H9 (cell line): Measurements from ENCODE around the gene GPR84. TPM values are rescaled to one million over a fixed set of nuclear protein-coding genes. Genes with fewer than 3 reads are reported as not detected.

Experiments used
- DNase-seq: peaks from one replicate; pipeline ENCODE4 v3.0.0-alpha.2; 2017
- H2AFZ ChIP-seq: one replicate; pipeline ENCODE4 v1.6.1; 2013; ENCODE audit warnings: mild to moderate bottlenecking, low read length, control low read depth, moderate library complexity
- H2AK5ac ChIP-seq: 2 replicates; pipeline ENCODE4 v1.6.1; 2013; ENCODE audit warnings: low read length, control low read depth, mixed read lengths; ENCODE audit not compliant: insufficient read length
- H2BK120ac ChIP-seq: one replicate; pipeline ENCODE4 v1.6.1; 2013; ENCODE audit warnings: low read depth, mild to moderate bottlenecking, low read length, control low read depth, inconsistent platforms; ENCODE audit not compliant: poor library complexity, severe bottlenecking
- H2BK12ac ChIP-seq: 2 replicates; pipeline ENCODE4 v1.6.1; 2013; ENCODE audit warnings: low read length, control low read depth, mixed read lengths, low read depth; ENCODE audit not compliant: insufficient read length
- H2BK15ac ChIP-seq: 2 replicates; pipeline ENCODE4 v1.6.1; 2013; ENCODE audit warnings: low read depth, low read length, control low read depth
- H2BK20ac ChIP-seq: one replicate; pipeline ENCODE4 v1.6.1; 2013; ENCODE audit warnings: low read depth, mild to moderate bottlenecking, low read length, control low read depth, inconsistent platforms; ENCODE audit not compliant: poor library complexity, severe bottlenecking
- H2BK5ac ChIP-seq: 2 replicates; pipeline ENCODE4 v1.6.1; 2013; ENCODE audit warnings: low read length, control low read depth, mixed read lengths; ENCODE audit not compliant: insufficient read length
- H3K14ac ChIP-seq: 2 replicates; pipeline ENCODE4 v1.6.1; 2013; ENCODE audit warnings: low read length, control low read depth; ENCODE audit not compliant: insufficient read depth
- H3K18ac ChIP-seq: 2 replicates; pipeline ENCODE4 v1.6.1; 2013; ENCODE audit warnings: low read depth, mild to moderate bottlenecking, mixed read lengths, low read length, control low read depth; ENCODE audit not compliant: insufficient read length
- H3K23ac ChIP-seq: 2 replicates; pipeline ENCODE4 v1.6.1; 2013; ENCODE audit warnings: low read length, control low read depth, mixed read lengths, low read depth; ENCODE audit not compliant: insufficient read length
- H3K23me2 ChIP-seq: 2 replicates; pipeline ENCODE4 v1.6.1; 2013; ENCODE audit warnings: low read depth, mild to moderate bottlenecking, mixed read lengths, low read length, control low read depth; ENCODE audit not compliant: insufficient read length, poor library complexity, severe bottlenecking
- H3K27ac ChIP-seq: 2 replicates; pipeline ENCODE4 v1.5.1; 2013; ENCODE audit warnings: low read length, control low read depth, mixed read lengths, low read depth; ENCODE audit not compliant: insufficient read length
- H3K27me3 ChIP-seq: 2 replicates; pipeline ENCODE4 v1.6.1; 2013; ENCODE audit warnings: low read length, control low read depth, inconsistent platforms; ENCODE audit not compliant: insufficient read depth
- H3K4ac ChIP-seq: 2 replicates; pipeline ENCODE4 v1.6.1; 2013; ENCODE audit warnings: low read depth, mild to moderate bottlenecking, control low read depth, inconsistent platforms, low read length, moderate library complexity
- H3K4me1 ChIP-seq: 2 replicates; pipeline ENCODE4 v1.6.1; 2013; ENCODE audit warnings: low read length, control low read depth, inconsistent platforms; ENCODE audit not compliant: insufficient read depth
- H3K4me2 ChIP-seq: 2 replicates; pipeline ENCODE4 v1.6.1; 2013; ENCODE audit warnings: low read length, control low read depth, mixed read lengths; ENCODE audit not compliant: insufficient read length, insufficient read depth
- H3K56ac ChIP-seq: 2 replicates; pipeline ENCODE4 v1.6.1; 2013; ENCODE audit warnings: low read depth, mild to moderate bottlenecking, mixed read lengths, low read length, control low read depth; ENCODE audit not compliant: insufficient read length
- H3K79me1 ChIP-seq: 2 replicates; pipeline ENCODE4 v1.6.1; 2013; ENCODE audit warnings: low read depth, mild to moderate bottlenecking, moderate library complexity, low read length, control low read depth, inconsistent platforms; ENCODE audit not compliant: insufficient read depth, poor library complexity, severe bottlenecking
- H3K79me2 ChIP-seq: 2 replicates; pipeline ENCODE4 v1.6.1; 2013; ENCODE audit warnings: low read length, control low read depth, inconsistent platforms; ENCODE audit not compliant: insufficient read depth
- H3K9ac ChIP-seq: 2 replicates; pipeline ENCODE4 v1.6.1; 2013; ENCODE audit warnings: low read length, control low read depth, mixed read lengths; ENCODE audit not compliant: insufficient read length; ENCODE audit errors: extremely low read depth
- H3K9me3 ChIP-seq: one replicate; pipeline ENCODE4 v1.6.1; 2013; ENCODE audit warnings: low read depth, low read length, inconsistent platforms; ENCODE audit not compliant: control insufficient read depth
- H3T11ph ChIP-seq: one replicate; pipeline ENCODE4 v1.6.1; 2013; ENCODE audit warnings: mild to moderate bottlenecking, low read length, control low read depth, inconsistent platforms
- H4K20me1 ChIP-seq: one replicate; pipeline ENCODE4 v1.6.1; 2013; ENCODE audit not compliant: control insufficient read depth, insufficient read length, insufficient read depth
- H4K5ac ChIP-seq: 2 replicates; pipeline ENCODE4 v1.6.1; 2013; ENCODE audit warnings: low read depth, mild to moderate bottlenecking, mixed read lengths, low read length, control low read depth; ENCODE audit not compliant: insufficient read length
- H4K8ac ChIP-seq: replicated peaks from 2 replicates; pipeline ENCODE4 v1.6.1; 2013; ENCODE audit warnings: low read length, control low read depth, mixed read lengths, low read depth; ENCODE audit not compliant: insufficient read length
- H4K91ac ChIP-seq: 2 replicates; pipeline ENCODE4 v1.6.1; 2013; ENCODE audit warnings: low read depth, mild to moderate bottlenecking, moderate library complexity, mixed read lengths, low read length, control low read depth; ENCODE audit not compliant: insufficient read length
- H3K27ac Mint-ChIP-seq, 3 experiments: 2 replicates in 2 of 3; 3 replicates in 1 of 3; pipeline ENCODE4 v1.8.0; 2020 to 2021; ENCODE audit warnings: mixed read lengths in 3 of 3, mild to moderate bottlenecking in 1 of 3, moderate library complexity in 1 of 3
- H3K27me3 Mint-ChIP-seq: 2 replicates; pipeline ENCODE4 v1.8.0; 2021; ENCODE audit warnings: low read depth, mild to moderate bottlenecking, moderate library complexity, mixed read lengths
- H3K36me3 Mint-ChIP-seq, 3 experiments: 2 replicates in 2 of 3; 3 replicates in 1 of 3; pipeline ENCODE4 v1.8.0; 2020 to 2021; ENCODE audit warnings: low read depth in 3 of 3, mixed read lengths in 3 of 3; ENCODE audit not compliant: insufficient read depth in 1 of 3
- H3K4me1 Mint-ChIP-seq, 2 experiments: 2 replicates each; pipeline ENCODE4 v1.8.0; 2020; ENCODE audit warnings: mixed read lengths in 2 of 2
- H3K4me3 Mint-ChIP-seq, 2 experiments: 2 replicates in 1 of 2; 3 replicates in 1 of 2; pipeline ENCODE4 v1.8.0; 2020 to 2021; ENCODE audit warnings: mild to moderate bottlenecking in 2 of 2, mixed read lengths in 2 of 2, moderate library complexity in 1 of 2
- H3K9me3 Mint-ChIP-seq, 2 experiments: 2 replicates in 1 of 2; 3 replicates in 1 of 2; pipeline ENCODE4 v1.8.0; 2020; ENCODE audit warnings: mild to moderate bottlenecking in 2 of 2, mixed read lengths in 2 of 2, moderate library complexity in 1 of 2
- WGBS: extraction: QIAGEN DNeasy Blood & Tissue Kit; methylation state at CpG from one replicate; pipeline ENCODE4 v1.1.7; 2013; ENCODE audit warnings: missing lambda C conversion rate, low lambda C conversion rate, mixed read lengths; ENCODE audit not compliant: insufficient read length; ENCODE audit errors: extremely low coverage; 5-methylcytosine and 5-hydroxymethylcytosine counted together
- total RNA-seq: library from RNA; stranded (reverse); gene quantifications from 2 replicates; pipeline ENCODE4 v1.2.1, GENCODE V29; 2021
- TF ChIP-seq, protein P1 (sequence below): fragments of 200-600 bp; sonication (generic); conservative IDR thresholded peaks from 3 replicates; pipeline ENCODE4 v1.8.0; 2021; ENCODE audit warnings: antibody characterized with exemption, mild to moderate bottlenecking

GPR84 gene
- total RNA-seq, 1 experiment from 2014 or later, result not detected

GRCh38 chr12:54363618-54364017 is 668 bp downstream of the GPR84 start:
- Histone ChIP-seq H2AK5ac (no peak overlapping the region), H3K79me1 (no peaks in the 10 kb centered on the region), H3K4me2 (no peak overlapping the region), H3K18ac (no peak overlapping the region), H3T11ph (no peak overlapping the region), H2AFZ (no peak overlapping the region), H3K9ac (no peak overlapping the region), H3K23ac (no peak overlapping the region), H3K27ac (no peak overlapping the region), H3K4me1 (no peaks in the 10 kb centered on the region), H3K56ac (no peak overlapping the region), H3K23me2 (peaks cover 3% of the 10 kb centered on the region), H2BK5ac (no peak overlapping the region), H3K14ac (no peak overlapping the region), H3K4ac (no peak overlapping the region), H3K9me3 (no peaks in the 10 kb centered on the region), H2BK120ac (no peak overlapping the region), H4K20me1 (peaks cover 3% of the 10 kb centered on the region), H4K91ac (no peak overlapping the region), H3K27me3 (no peaks in the 10 kb centered on the region; the same call in 1 of the 2 replicates), H2BK12ac (no peak overlapping the region), H2BK20ac (no peak overlapping the region), H4K8ac (no peak overlapping the region), H2BK15ac (no peak overlapping the region), H4K5ac (no peak overlapping the region), H3K79me2 (no peaks in the 10 kb centered on the region)
- WGBS, result no CpG with 5 or more reads among the region's 6 CpGs
- Mint-ChIP-seq H3K27ac (no peak overlapping the region), H3K9me3 (no peaks in the 10 kb centered on the region), H3K4me3 (no peak overlapping the region), H3K36me3 (no peaks in the 10 kb centered on the region), H3K27me3 (peaks cover 30% of the 10 kb centered on the region), H3K4me1 (peaks cover 12 to 13% of the 10 kb centered on the region in 2 experiments)
- TF ChIP-seq, protein P1, sequence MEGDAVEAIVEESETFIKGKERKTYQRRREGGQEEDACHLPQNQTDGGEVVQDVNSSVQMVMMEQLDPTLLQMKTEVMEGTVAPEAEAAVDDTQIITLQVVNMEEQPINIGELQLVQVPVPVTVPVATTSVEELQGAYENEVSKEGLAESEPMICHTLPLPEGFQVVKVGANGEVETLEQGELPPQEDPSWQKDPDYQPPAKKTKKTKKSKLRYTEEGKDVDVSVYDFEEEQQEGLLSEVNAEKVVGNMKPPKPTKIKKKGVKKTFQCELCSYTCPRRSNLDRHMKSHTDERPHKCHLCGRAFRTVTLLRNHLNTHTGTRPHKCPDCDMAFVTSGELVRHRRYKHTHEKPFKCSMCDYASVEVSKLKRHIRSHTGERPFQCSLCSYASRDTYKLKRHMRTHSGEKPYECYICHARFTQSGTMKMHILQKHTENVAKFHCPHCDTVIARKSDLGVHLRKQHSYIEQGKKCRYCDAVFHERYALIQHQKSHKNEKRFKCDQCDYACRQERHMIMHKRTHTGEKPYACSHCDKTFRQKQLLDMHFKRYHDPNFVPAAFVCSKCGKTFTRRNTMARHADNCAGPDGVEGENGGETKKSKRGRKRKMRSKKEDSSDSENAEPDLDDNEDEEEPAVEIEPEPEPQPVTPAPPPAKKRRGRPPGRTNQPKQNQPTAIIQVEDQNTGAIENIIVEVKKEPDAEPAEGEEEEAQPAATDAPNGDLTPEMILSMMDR, result no peak
- DNase-seq, result no peak
